ENCODE data around the gene RASA1.

RASA1 gene

DNA sequence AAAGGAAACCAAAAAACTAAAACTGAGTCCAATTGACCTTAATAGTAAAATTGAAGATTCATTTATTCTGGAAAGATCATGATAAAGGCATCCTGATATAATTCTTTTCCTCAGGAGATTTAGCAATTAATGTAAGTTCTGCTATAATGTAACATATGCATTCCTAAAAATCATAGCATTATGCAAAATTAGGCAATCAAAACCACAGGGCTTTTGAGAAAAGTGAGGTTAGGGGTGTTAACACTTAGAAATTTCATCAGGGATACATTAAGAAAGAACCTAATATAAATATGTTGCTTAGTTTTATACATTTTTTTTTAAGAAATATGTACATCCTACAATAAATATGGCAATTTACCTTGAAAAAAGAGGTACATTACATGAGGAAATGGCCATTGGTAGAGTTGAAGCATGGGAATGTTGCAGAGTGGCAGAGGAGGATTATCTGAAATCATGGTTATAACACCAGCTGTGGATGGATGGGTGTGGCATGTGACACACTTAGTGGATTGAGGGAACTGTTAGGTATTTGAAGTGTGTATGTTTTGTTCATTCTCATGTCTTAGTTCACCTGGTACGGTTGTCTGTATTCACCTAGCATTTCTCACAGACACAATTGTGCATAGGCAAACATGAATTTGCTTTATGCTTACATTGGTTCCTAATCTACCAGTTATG is 94.0 kb downstream of the RASA1 start:
- no peak for DNase-seq

DNA sequence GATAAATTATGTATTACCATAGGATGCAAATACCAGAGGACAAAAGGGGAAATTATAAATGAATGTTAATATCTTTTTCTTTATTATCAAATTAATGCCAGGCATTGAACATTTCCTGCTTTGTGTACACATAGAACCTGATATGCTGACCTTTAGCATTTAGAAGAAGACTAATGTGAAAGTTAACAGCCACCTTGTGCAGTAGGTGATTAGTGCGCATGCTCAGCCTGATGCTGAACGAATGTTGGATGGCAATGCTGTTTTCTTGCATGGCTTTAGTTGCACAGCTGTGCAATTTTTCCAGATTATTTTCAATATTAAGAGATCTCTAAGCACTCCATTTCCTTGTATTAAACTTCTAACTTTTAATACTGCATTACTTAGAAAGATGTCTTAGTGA is 99.6 kb downstream of the RASA1 start:
- no peak for DNase-seq

DNA sequence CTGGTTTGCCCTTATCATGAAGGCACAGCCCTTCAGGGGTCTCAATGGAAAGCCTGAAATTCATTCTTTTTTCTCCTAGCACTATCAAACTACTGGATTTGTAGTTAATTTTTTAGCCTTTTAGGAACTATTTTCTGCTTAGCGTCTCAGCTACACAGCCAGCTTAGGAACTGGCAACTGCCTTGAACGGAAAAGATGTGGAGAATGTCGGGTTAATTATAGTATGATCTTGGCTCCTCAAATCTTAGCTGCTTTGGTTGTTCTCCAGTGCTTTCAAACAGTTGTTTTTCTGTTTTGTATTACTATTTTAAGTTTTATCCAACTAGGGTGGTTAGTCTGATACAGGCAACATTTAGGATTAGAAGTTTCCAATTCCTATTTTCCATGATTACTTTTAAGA is 100.9 kb downstream of the RASA1 start:
- no peak for DNase-seq

DNA sequence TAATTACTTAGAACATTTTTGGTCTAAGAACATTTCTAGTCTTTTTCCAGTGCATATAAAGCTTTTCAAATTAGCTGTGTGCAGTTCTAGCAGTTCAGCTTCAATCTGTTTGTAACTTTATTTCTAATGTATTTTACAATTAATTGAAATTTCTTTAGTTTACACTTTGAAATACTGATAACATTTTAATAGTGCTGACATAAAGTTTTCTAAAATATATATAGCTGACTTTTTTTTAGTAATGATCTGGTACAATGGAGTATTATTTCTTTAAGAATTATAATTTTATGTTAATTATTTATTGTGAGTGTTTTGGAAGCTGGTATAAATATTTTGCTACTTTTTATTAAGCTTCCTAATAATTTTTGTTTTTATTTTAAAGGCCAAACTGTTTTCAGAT is 101.7 kb downstream of the RASA1 start:
- no peak for DNase-seq

DNA sequence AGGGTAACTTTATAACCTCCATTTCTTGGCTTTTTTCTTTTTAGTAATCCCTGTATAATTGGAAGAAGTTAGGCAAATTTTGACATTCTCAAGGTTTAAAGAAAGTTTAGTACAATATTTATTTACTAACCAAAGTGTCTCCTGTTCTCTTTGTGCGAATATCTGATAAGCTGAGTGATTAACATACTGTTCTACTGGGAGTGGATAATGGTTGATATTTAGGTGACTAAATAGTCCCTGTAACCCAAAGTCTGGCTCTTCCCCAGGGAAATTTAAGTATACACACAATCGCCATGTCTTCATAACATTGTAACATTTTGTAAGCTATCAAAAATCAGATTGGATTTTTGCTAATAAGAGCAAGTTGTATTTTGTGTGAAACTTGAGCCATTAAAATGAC is 105.0 kb downstream of the RASA1 start:
- DNase-seq: no peak

DNA sequence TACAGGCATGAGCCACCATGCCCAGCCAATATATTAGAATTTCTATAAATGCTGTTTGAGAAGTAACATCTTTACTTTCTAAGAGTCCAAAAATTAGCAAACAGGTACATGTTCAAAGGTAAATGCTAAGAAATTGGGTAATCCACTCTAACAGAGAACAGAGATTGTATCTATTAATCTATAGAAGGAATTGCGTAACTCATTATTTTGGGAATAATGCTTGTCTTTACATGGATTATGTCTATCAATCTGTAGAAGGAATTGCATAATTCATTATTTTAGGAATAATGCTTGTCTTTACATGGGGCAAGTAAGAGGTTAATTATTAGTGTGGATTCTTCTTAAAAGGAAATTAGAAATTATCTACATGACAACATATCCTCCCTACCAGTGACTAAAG is 114.5 kb downstream of the RASA1 start:
- no peak for DNase-seq

DNA sequence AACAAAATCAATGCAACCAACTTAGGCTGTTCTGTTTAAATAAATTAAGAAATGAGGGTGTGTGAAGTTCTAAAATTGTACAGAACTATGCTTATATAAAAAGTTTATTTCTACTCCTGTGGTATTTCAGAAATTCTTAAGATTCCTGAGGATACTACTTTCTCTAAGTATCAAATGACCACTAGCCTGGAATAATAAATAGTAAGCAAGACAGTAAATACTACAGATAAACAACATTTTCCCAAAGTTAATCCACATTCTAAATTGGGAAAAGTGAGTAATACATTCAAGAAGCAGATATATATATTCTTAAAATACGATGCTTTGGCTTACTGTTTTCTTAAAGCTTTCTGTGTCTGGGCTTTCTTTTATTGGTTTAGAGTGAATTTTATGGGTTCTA is 115.5 kb downstream of the RASA1 start:
- no peak for DNase-seq

DNA sequence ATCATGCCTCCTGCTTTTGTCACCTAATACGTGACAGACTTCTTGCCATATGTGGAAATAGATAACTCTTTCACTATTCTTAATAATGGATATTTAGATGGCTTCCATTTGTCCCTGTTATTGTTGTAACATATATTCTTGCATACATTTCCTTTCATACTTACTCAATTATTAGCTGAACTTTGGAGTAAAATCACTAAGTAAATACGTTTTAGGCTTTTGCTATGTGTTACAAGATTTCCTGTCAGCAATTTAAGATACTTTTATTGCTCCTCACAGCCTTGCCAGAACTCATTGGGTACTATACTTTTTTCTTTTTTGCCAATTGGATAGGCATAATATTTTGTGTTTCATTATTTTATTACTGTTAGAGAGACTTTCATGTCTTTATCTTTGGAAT is 118.1 kb downstream of the RASA1 start:
- DNase-seq: no peak

DNA sequence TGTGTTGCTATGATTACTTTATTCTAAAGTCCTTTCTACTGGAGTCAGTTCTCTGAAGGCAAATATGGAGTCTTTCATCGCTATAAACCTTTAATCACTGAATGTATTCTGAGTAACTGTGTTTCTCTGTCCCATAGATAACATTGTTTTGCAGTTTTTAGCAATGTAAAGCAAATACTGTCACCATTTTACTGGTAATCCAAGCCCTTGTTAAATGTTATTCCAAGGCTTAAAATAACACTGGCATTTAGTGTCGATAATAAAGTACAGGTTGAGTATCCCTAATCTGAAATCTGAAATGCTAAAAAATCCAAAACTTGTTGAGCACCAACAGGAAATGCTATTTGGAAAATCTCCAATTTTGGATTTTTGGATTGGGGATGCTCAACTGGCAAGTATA is 120.4 kb downstream of the RASA1 start:
- no peak for DNase-seq

DNA sequence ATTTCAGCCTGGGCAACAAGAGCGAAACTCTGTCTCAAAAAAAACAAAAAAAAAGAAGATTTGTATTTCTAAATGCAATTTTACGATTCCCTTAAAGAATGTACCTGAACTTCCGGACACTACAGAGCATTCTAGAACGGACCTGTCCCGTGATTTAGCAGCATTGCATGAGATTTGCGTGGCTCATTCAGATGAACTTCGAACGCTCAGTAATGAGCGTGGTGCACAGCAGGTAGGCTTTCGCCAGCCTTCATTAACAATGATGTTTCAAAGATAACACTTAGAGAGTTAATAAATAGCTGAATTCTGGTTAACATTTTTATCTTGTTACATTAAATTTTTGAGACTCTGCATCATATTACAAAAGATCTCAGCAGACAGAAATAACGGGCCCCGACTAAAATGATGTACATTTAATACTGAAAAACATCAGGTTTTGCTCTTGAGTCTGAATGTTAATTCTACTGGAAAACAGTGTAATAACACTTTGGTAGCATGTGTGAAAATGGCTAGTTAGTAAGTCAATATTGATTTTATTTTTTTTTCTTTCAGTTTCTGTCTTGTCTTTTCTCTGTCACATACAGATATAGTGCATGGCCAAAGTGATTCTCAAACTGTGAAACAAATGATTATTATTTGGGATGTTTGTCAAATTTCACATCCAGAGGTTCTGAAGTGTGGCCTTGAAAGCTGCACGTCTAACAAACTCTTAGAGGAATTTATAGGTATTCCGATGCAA is 121.8 kb downstream of the RASA1 start:
- DNase-seq: no peak

DNA sequence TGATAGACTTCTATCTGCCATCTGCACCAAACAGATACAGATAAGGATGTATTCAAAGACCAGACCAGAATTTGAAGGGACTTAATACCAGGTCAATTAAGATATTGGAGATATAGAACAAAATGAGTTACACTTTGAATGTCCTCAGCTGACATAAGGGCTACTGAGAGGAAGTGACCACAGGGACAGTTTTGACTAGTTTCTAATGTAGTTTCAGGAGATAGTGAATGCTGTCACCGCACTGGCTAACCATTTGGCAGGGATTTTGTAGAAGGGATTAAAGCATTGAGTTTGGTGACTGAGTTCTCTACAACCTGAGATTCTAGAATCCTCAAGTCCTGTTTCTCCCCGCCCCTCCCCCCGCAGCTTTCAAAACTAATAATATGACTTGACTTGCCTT is 122.4 kb downstream of the RASA1 start:
- DNase-seq: no peak

DNA sequence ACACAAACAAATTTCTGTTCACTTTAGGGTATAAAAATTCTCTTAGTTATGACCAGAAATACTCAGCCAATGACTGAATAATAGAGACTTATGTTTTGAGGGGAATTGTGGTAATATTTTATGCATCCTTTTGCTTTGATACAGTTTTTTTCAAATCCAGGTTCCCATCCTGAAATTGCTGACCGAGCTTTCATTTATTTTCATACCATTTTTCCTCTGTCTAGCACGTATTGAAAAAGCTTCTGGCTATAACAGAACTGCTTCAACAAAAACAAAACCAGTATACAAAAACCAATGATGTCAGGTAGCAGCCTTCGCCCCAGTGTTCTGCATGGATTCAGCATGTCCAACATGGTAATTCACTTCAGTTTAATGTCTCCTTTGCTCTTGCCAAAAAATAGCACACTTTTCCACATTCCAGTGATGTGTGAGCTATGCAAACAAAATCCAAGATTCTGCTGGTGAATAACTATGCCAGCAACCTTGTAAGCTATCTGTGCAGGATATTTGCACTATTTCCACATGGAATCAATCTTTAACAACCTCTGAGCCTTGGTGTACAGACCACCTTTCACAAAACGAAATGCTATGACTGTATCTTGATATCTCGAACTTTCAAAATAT is 123.0 kb downstream of the RASA1 start:
- DNase-seq: no peak

DNA sequence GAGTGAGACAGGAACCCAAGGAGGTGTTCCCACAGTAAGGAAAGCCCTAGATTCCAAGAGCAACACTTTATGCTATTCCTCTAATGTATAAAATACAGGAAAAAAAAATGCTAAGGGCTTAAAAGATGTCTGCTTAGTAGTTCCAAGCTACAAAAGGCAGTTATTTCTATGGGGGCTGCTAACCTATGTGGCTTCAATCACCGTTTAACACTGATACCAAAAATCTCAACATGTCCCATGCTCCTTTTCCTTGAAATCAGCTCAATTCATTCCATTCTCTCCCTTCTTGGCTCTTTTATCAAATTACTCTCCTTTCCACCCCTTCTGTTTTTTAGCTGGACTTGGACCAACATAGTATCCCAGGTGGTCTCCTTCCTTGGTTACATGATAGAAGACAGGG is 124.5 kb downstream of the RASA1 start:
- no peak for DNase-seq

DNA sequence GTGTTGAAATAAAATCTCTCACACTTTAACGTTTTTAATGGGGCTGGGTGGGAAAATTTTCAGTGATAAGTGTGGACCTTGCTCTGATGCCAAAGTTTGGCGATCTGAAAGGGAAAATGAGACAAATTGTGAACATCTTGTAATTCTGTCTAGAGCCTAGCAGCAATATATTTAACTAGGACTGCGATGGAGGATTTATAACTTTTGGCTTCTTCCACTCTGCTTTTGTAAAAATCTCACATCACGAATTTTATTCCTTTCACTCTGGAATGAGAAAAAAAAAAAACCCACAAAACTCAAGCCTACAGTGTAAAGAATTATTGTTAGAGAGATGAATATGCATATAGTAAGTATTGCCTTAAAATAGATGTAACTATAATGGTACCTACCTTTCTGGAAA is 125.1 kb downstream of the RASA1 start:
- no peak for DNase-seq

DNA sequence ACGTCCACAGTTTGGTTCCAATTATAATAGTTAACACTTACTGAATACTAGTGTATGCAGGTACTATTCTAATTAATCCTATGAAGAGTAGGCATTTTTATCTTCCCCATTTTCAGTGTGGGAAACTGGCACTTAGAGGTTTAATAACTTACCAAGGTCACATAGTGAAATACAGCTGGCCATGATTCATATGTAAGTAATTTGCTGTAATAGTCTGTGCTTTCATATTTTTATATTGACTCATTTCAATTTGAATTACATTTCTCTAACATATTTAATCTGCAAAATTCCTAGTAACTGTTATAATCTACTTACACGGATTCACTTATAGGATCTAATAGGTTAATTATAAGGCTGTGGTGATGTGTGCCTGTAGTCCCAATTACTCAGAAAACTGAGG is 125.6 kb downstream of the RASA1 start:
- DNase-seq: no peak

DNA sequence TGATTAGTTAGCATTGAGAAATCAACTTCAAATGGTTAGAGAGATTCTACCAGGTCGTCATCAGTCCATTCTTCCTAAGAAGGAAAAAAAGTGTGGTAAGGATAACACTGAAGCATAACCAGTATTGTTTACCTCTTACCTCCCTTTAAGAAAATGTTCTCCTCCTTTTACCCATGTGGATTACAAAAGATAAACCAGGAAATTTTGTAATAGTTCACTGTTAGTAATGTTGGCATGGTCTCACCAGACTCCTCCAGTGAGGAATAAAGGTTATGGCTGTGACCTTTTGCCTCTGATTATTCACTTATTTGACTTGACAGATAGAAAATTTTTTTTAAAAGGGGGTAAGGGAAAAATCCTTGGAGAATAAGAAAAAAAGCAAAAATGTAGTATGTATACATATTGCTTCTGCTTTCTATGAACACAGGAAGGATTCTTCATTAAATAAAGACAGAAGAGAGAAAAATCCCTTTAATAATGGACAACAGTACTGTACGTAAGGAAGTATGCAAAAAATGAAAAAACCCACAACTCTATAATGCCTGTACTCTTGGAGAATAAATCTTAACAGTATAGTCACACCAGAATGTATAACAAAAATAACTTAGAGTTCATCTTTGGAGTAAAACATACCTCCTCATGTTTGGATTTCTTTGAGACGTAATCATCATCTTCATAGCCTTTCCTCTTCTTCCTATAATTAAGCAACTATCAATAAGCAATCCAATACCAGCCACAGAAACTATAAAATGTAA is 126.9 kb downstream of the RASA1 start:
- no peak for DNase-seq

DNA sequence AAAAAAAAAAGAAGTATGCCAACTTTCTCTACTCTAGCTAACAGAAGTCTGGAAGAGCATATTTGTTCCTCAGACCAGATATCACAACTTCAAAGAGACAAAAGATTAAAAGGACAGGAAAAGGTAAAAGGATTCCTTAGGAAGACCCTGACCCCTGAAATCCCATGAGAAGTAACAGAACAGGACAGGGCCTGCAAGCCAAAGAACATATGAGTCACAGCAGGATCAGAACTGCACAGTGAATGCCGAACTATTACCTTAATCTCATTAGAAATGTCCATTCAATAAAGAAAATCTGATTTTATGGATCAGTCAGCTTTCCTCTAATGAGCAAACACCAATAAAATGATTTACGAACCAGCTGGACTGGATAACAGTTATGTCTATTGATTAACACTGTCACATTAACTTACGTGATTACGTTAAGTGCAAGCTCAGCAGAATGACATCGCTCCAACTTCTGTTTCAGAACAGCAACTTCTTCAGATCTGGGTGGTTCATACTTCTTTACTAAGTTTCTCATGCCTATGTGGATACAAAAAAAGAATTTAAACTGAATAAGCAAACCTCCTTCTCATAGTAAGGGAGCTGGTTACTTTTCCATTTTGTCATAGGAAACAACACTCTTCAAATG is 131.4 kb downstream of the RASA1 start:
- DNase-seq: no peak

DNA sequence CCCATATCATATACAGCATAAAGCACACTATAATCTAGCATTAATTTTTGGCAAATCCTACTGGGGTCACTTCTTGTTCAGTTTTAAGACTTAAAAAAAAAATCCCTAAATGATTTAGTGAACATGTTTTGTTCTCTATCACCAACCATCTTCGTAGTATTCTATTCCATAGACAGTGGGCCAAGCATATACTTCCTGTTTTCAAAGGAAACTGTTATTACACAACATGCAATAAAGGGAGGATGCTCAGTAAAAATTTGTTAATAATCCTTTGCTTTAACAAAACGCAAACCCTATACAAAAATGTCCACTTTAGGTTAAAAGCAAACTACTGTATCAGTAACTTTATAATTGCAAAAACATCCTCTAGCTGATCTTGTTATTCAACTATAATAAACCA is 132.0 kb downstream of the RASA1 start:
- no peak for DNase-seq

DNA sequence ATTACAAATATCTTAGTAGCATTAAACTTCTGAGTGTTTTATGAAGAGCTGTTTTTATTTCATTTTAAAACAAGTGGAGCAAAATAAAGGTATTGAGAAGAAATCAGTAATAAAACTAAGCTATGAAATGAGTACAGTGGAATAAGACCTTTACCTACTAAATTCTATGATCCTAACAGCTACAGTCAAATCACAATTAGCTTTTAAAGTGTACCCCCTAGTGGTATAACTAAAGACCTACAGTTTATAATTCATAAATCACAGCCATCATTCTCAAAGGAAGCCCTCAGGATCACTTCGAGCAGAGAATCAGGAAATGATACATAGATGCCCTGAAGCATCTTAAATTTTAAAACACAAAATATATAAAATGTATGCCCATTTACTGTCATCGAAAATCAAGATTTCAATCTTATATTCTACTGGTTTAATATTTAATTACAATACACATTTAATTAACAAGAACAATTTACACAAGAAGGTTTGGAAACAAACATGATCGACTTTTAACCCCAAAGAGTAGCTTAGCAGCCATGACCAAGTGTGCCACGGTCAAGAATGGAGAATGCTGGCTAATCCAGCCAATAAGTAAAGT is 132.7 kb downstream of the RASA1 start:
- DNase-seq: no peak

DNA sequence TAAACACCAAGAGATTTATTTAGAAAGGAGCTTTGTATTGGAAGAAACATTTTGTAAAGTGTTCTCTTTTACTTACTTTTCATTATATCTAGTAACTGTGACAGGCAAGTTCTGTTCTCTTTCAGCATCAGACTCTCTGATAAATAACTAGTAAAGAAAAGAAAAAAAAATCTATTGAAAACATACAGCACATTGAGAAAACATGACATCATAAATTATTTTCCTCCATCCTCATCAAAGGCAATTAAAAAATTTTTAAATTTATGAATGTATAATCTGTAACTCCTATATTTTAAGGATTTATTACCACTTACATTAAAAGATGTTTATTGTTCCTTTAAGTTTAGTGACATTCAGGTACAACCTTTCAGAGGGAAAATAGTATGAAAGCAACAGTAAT is 133.9 kb downstream of the RASA1 start:
- DNase-seq: no peak

DNA sequence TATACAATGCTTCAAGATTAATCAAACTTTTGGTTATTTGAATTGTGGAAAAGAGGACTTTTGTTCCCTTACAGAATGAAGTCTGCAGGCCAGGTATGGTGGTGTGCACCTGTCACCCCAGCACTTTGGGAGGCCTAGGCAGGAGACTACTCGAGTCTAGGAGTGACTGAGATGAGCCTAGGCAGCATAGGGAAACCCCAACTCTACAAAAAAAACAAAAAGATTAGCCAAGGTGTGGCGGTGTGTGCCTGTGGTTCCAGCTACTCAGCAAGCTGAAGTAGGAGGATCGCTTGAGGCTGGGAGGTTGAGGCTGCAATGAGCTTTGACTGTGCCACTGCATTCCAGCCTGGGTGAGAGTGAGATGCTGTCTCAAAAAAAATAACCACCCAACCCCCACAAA is 135.7 kb downstream of the RASA1 start:
- no peak for DNase-seq

DNA sequence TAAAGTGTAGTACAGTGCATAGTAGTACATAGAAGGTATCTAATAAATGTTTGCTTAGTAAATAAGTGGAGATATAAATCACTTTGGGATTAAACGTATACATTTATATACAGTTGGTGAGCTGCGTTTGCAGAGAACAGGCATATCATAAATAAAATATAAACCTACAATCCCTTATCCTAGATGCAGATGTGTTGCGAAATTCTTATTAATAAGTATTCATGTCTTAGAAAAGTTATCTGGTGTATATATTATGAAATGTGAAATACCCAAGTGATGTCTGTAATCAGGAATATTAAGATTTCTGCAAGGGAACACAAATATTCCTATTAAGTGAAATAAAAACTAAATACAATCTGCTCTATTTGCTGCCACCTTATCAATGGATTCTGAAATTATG is 136.2 kb downstream of the RASA1 start:
- DNase-seq: no peak

DNA sequence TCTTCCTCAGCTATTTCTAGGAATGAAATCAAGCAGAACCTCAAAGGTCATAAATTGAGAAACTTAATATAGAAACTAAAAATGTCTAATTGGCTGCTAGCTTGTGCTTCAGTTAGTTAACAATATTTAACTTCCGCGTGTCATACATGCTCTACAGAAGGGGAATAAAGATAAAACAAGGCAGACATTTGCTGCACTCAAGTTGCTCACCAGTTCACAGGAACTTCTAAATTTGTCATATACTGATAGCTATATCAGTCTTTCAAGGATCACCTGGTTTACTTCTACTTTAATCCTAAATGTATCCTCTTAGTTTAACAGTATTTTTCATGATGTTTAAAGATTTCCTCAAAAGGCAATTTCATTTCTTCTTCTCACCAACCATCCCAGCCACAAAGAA is 136.7 kb downstream of the RASA1 start:
- DNase-seq: no peak

Measured in NCI-H345 (cell line).